Measurements from ENCODE around the gene ZC3H7A. TPM values are rescaled to one million over a fixed set of nuclear protein-coding genes. Genes with fewer than 3 reads are reported as not detected.
A peak's percentile ranks its signal among the peaks of the same experiment; 100 is the strongest.

The ZC3H7A gene
- total RNA-seq, 1 donor from 2014 or later, result 63.9 TPM

DNA sequence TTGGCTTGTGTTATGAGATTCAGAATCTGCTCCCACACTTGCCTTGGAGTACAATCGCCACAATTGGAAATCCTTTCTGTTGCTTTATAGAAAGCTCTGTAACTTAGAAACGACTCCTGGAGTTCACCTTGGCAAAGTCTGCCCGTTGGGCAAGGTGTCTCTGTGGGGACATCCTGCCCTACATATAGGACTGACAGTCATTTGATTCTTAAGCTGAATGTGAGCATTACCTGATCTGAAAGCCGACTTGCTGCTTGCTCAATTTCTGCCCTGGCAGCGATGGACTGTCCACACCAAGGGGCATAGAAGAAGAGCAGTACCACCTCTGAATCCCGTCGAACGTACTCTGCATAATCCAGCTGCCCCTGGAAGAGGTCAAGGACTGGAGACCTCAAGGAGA is 61.3 kb downstream of the ZC3H7A start:
- H3K4me3 Mint-ChIP-seq (ENCODE audit: low read depth), result no peak overlapping the region
- no peak for DNase-seq (ENCODE audit: low spot score, unreplicated experiment)

DNA sequence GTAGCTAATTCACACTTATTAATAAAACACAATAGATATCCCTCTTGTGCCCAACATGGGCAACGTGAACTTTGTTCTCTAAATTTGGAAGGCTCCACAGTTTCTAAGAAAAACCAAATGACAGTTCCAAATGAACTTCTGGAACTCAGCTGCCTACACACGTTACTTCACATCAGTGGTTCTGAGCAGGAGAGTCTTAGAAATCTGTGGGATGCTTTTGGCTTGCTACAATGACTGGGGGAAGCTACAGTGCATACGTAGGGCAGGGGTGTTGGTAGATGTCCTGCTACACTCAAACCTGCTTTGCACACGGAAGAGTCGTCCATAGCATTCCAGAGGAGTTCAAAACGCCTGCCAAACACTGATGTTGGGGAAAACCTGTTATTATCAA is 62.4 kb downstream of the ZC3H7A start:
- no peak for DNase-seq (ENCODE audit: low spot score, unreplicated experiment)
- Mint-ChIP-seq H3K9me3 (ENCODE audit: low read depth) (no peaks in the 10 kb centered on the region), H3K36me3 (ENCODE audit: insufficient read depth) (peaks cover 25% of the 10 kb centered on the region), H3K27me3 (no peaks in the 10 kb centered on the region), H3K4me1 (ENCODE audit: low read depth) (peaks cover 46% of the 10 kb centered on the region), H3K27ac (no peak overlapping the region), H3K4me3 (ENCODE audit: low read depth) (no peak overlapping the region)
- TF ChIP-seq, protein P1, sequence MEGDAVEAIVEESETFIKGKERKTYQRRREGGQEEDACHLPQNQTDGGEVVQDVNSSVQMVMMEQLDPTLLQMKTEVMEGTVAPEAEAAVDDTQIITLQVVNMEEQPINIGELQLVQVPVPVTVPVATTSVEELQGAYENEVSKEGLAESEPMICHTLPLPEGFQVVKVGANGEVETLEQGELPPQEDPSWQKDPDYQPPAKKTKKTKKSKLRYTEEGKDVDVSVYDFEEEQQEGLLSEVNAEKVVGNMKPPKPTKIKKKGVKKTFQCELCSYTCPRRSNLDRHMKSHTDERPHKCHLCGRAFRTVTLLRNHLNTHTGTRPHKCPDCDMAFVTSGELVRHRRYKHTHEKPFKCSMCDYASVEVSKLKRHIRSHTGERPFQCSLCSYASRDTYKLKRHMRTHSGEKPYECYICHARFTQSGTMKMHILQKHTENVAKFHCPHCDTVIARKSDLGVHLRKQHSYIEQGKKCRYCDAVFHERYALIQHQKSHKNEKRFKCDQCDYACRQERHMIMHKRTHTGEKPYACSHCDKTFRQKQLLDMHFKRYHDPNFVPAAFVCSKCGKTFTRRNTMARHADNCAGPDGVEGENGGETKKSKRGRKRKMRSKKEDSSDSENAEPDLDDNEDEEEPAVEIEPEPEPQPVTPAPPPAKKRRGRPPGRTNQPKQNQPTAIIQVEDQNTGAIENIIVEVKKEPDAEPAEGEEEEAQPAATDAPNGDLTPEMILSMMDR (IDR thresholded peaks at IDR 0.05; ENCODE audit: unreplicated experiment), result no peak

More for the DNA sequence above, 61.3 kb downstream of the ZC3H7A start:
- Mint-ChIP-seq H3K4me1 (ENCODE audit: low read depth) (peaks cover 53% of the 10 kb centered on the region), H3K9me3 (ENCODE audit: low read depth) (no peaks in the 10 kb centered on the region), H3K27me3 (no peaks in the 10 kb centered on the region), H3K27ac (peak overlapping the region; percentile 68), H3K36me3 (ENCODE audit: insufficient read depth) (peaks cover 24% of the 10 kb centered on the region)
- TF ChIP-seq, protein P1 (IDR thresholded peaks at IDR 0.05; ENCODE audit: unreplicated experiment), result no peak

DNA sequence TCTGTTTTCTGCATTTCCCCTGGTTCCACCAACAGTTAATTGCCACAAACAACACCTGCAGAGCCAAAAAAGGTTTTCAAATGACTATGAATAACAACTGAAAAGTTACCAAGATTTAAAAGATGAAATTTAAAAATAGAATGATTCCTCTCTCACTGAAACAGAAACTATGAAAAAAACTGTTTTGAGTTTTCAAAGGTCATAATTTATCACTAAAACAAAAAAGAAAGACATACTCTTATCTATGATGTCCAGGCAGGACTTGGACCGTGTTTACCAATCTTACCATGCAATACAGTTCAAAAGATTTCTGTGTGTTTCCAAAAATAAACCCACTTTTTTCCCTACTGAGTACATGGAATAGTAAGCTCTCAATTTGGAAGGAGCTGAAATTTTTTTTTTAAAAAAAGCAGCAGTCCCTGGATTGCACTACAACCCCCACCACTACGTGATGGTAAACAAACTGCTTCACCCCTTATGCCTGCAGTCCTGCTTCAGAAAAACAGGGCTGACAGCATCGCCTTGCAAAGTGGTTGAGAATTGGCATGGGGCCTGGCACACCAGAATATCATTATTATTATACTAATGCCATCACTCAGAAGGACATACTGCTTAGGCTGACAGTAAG is 62.9 kb downstream of the ZC3H7A start:
- Mint-ChIP-seq H3K9me3 (ENCODE audit: low read depth) (no peaks in the 10 kb centered on the region), H3K4me1 (ENCODE audit: low read depth) (peaks cover 46% of the 10 kb centered on the region), H3K27me3 (no peaks in the 10 kb centered on the region), H3K27ac (peak overlapping the region; percentile 17), H3K4me3 (ENCODE audit: low read depth) (no peak overlapping the region), H3K36me3 (ENCODE audit: insufficient read depth) (peaks cover 27% of the 10 kb centered on the region)
- TF ChIP-seq, protein P1 (IDR thresholded peaks at IDR 0.05; ENCODE audit: unreplicated experiment), result no peak
- no peak for DNase-seq (ENCODE audit: low spot score, unreplicated experiment)

DNA sequence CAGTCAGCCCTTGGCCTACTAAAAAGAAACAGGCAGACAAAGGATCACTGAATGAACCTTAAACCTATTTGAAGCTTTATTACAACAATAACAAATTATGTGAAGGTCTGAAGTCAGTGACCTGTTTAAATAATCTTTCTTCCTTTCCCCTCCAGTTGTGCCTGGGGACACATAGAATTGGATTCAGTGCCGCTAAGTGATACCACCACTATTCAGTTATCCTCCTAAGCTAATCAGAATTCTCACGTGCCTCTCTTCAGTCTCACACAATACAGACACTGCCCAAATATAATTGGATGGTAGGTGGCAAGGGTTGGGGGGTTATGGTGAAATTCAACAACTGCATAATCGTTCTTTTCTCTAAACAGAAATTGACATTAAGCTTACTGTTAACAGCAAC is 65.8 kb downstream of the ZC3H7A start:
- Mint-ChIP-seq H3K9me3 (ENCODE audit: low read depth) (no peaks in the 10 kb centered on the region), H3K36me3 (ENCODE audit: insufficient read depth) (peaks cover 32% of the 10 kb centered on the region), H3K27ac (no peak overlapping the region), H3K4me1 (ENCODE audit: low read depth) (peaks cover 32% of the 10 kb centered on the region), H3K4me3 (ENCODE audit: low read depth) (no peak overlapping the region), H3K27me3 (no peaks in the 10 kb centered on the region)
- TF ChIP-seq, protein P1 (IDR thresholded peaks at IDR 0.05; ENCODE audit: unreplicated experiment), result no peak
- DNase-seq (ENCODE audit: low spot score, unreplicated experiment), result no peak

DNA sequence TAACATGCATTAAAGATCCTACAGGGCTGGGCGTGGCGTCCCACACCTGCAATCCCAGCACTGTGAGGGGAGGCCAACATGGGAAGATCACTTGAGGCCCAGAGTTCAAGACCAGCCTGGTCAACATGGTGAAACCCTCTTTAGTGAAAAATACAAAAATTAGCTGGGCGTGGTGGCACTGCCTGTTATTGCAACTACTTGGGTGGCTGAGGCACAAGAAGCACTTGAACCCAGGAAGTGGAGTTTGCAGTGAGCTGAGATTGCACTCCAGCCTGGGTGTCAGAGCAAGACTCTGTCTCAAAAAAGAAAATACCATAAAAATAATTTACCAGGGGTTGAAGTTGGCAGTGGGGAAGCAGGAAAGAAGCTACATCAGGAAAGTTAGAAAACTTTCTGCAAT is 67.3 kb downstream of the ZC3H7A start:
- no peak overlapping the region for H3K4me3 Mint-ChIP-seq (ENCODE audit: low read depth)
- H3K36me3 Mint-ChIP-seq (ENCODE audit: insufficient read depth), result peaks cover 31% of the 10 kb centered on the region

More for the DNA sequence above, 67.3 kb downstream of the ZC3H7A start:
- no peaks in the 10 kb centered on the region for H3K9me3 Mint-ChIP-seq (ENCODE audit: low read depth)
- no peak overlapping the region for H3K27ac Mint-ChIP-seq
- peaks cover 21% of the 10 kb centered on the region for H3K4me1 Mint-ChIP-seq (ENCODE audit: low read depth)
- H3K27me3 Mint-ChIP-seq, result no peaks in the 10 kb centered on the region
- TF ChIP-seq, protein P1 (IDR thresholded peaks at IDR 0.05; ENCODE audit: unreplicated experiment), result no peak
- no peak for DNase-seq (ENCODE audit: low spot score, unreplicated experiment)
